Fibroblast of pulmonary artery (primary cell): Measurements from ENCODE around the gene DBI.

Source experiments
- DNase-seq: peaks from one replicate; pipeline ENCODE4 v3.0.0-alpha.2; 2010; ENCODE audit warnings: low read depth
- H3K4me3 ChIP-seq: replicated peaks from 2 replicates; pipeline ENCODE4 v1.5.1; 2011; ENCODE audit warnings: low read depth, mild to moderate bottlenecking, control low read depth, low read length, moderate library complexity
- TF ChIP-seq, protein P1 (sequence below): IDR thresholded peaks from 2 replicates; pipeline ENCODE4 v1.5.1; 2011; ENCODE audit warnings: mild to moderate bottlenecking, control low read depth, low read length, inconsistent platforms; ENCODE audit errors: missing control alignments

Gene DBI

GRCh38 chr2:119409506-119409905 lies 42.7 kb downstream of the DBI start:
- TF ChIP-seq, protein P1, sequence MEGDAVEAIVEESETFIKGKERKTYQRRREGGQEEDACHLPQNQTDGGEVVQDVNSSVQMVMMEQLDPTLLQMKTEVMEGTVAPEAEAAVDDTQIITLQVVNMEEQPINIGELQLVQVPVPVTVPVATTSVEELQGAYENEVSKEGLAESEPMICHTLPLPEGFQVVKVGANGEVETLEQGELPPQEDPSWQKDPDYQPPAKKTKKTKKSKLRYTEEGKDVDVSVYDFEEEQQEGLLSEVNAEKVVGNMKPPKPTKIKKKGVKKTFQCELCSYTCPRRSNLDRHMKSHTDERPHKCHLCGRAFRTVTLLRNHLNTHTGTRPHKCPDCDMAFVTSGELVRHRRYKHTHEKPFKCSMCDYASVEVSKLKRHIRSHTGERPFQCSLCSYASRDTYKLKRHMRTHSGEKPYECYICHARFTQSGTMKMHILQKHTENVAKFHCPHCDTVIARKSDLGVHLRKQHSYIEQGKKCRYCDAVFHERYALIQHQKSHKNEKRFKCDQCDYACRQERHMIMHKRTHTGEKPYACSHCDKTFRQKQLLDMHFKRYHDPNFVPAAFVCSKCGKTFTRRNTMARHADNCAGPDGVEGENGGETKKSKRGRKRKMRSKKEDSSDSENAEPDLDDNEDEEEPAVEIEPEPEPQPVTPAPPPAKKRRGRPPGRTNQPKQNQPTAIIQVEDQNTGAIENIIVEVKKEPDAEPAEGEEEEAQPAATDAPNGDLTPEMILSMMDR: no peak
- DNase-seq: no peak
- H3K4me3 ChIP-seq: no peak overlapping the region

- no peak overlapping the region for H3K4me3 ChIP-seq
- DNase-seq: no peak
- TF ChIP-seq, protein P1: no peak
Observed at GRCh38 chr2:119414894-119415293, 48.1 kb downstream of the DBI start.

DNA sequence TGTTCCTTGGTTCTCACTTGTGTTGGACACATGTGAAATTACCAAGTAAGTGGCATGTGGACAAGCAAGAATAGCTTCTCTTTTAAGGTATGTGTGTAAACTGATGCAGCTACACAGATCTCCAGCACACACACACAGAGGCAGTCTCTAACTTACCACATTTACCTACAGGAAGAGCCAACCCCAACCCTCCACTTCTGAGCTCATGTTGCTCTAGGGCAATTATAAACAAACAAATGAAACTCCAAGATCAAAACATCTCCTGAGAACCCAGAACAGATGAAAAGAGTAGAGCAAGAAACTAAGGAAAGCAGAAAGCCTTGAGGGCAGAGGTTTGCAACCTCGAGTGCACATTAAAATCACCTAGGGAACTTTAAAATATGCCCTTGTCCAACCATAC lies 48.9 kb downstream of the DBI start:
- DNase-seq: no peak
- H3K4me3 ChIP-seq: no peak overlapping the region
- TF ChIP-seq, protein P1: no peak

GRCh38 chr2:119416299-119416923 lies 49.6 kb downstream of the DBI start:
- H3K4me3 ChIP-seq: no peak overlapping the region
- no peak for DNase-seq
- TF ChIP-seq, protein P1: no peak

- no peak overlapping the region for H3K4me3 ChIP-seq
- no peak for DNase-seq
- TF ChIP-seq, protein P1: no peak
Observed at GRCh38 chr2:119417908-119418307, 51.1 kb downstream of the DBI start.

DNA sequence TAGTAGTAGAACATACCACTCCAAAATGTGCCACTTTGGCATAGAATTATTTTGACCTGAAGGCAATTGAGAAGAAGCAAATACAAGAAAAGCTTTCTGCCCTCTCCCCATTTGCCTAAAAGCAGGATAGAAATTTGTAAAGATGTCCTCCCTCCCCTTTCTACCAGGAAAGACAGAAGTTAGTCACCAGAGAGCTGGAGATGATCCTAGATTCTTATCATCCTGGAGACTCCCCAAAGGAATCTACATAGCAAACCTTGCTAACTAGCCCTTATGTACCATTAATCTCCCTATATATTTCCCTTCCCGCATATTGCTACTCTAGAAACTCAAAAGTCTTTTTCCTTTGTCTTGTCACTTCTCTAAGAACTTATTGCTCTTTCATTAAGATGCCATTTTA lies 52.3 kb downstream of the DBI start:
- TF ChIP-seq, protein P1: no peak
- no peak for DNase-seq

More for the DNA sequence above, 52.3 kb downstream of the DBI start:
- H3K4me3 ChIP-seq: no peak overlapping the region
